Activated T-cell treated with anti-CD3 and anti-CD28 coated beads for 24 hours (primary cell): ENCODE measurements around the gene PPP3CA.
"Not testable (repeated sequence)": the region's sequence is repeated elsewhere in the genome, so short reads cannot be mapped to it uniquely, and the experiment has no call there.

ENCODE experiments used
- DNase-seq: peaks from one replicate; pipeline ENCODE4 v3.0.0-alpha.2; 2020; ENCODE audit warnings: low read depth

Gene PPP3CA

GRCh38 chr4:101211146-101211553 lies 136.2 kb downstream of the PPP3CA start:
- no peak for DNase-seq

GRCh38 chr4:101210331-101210730 lies 137.0 kb downstream of the PPP3CA start:
- no peak for DNase-seq

GRCh38 chr4:101208171-101208570 lies 139.2 kb downstream of the PPP3CA start:
- DNase-seq = no peak

- DNase-seq = peak; percentile 24
These were observed 141.4 kb downstream of the PPP3CA start for GRCh38 chr4:101205916-101206315.

- DNase-seq = no peak
These were observed 145.9 kb downstream of the PPP3CA start for GRCh38 chr4:101201421-101201820.

- no peak for DNase-seq
These were observed 146.8 kb downstream of the PPP3CA start for GRCh38 chr4:101200561-101200960.

- DNase-seq = no peak
These were observed 147.6 kb downstream of the PPP3CA start for GRCh38 chr4:101199507-101200285.

GRCh38 chr4:101198682-101199339 lies 148.5 kb downstream of the PPP3CA start:
- DNase-seq = no peak

- no peak for DNase-seq
These were observed 150.0 kb downstream of the PPP3CA start for GRCh38 chr4:101197350-101197749.

- no peak for DNase-seq
These were observed 155.1 kb downstream of the PPP3CA start for GRCh38 chr4:101192244-101192643.

- DNase-seq = no peak
These were observed 155.8 kb downstream of the PPP3CA start for GRCh38 chr4:101191302-101192098.

- DNase-seq = no peak
These were observed 156.6 kb downstream of the PPP3CA start for GRCh38 chr4:101190751-101191150.

- no peak for DNase-seq
These were observed 158.4 kb downstream of the PPP3CA start for GRCh38 chr4:101188906-101189305.

GRCh38 chr4:101187841-101188240 lies 159.5 kb downstream of the PPP3CA start:
- no peak for DNase-seq

- DNase-seq = no peak
These were observed 160.7 kb downstream of the PPP3CA start for GRCh38 chr4:101186567-101187184.

- DNase-seq = no peak
These were observed 162.7 kb downstream of the PPP3CA start for GRCh38 chr4:101184668-101185067.

GRCh38 chr4:101183666-101184373 lies 163.5 kb downstream of the PPP3CA start:
- no peak for DNase-seq

- no peak for DNase-seq
These were observed 164.1 kb downstream of the PPP3CA start for GRCh38 chr4:101183221-101183620.

- DNase-seq = not testable (repeated sequence)
These were observed 164.6 kb downstream of the PPP3CA start for GRCh38 chr4:101182688-101183087.

- no peak for DNase-seq
These were observed 168.6 kb downstream of the PPP3CA start for GRCh38 chr4:101178731-101179130.

GRCh38 chr4:101177154-101177553 lies 170.2 kb downstream of the PPP3CA start:
- DNase-seq = no peak
